ENCODE measurements around the gene KRTAP10-4.

DNA sequence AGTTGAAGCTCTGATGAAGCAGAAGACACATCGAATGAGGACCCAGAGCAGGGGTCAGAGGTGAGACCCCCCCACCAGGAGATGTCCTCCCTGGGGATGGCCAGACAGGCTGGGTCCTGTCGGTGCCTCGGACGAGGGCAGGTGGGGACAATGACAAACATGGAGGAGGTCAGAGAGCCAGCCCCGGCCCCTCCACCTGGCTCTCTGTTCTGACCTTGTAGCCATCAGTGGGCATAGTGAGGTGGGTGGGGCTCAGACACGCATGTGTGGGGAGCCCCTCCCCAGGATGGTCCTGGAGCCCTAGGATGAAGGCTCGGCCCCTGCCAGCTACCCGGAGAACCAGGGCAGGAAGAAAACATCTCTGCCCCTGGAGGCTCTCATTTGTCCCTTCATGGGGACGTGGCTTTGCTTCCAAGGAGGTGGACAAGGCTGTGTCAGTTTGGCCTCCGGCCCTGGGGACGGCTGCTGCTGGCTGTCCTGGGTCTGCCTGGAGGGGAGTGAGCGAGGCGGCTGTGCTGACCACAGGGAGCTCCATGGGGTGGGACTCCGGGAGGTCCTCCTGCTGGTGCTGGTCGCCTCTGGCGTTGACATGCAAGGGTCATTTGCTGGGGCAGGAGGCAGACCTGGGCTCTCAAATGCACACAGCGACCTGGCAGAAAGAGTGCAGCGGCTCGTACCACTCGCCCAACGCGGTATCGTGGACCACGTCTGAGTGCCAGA lies 16.2 kb downstream of the KRTAP10-4 start:
- TF ChIP-seq CTCF (IDR thresholded peaks at IDR 0.05) (no peak), EZH2 (IDR thresholded peaks at IDR 0.05; ENCODE audit: borderline replicate concordance, insufficient read depth, low read depth, low read length, poor library complexity, severe bottlenecking) (no peak)
